H9 (cell line): ENCODE data around the gene GAB3. TPM values are rescaled to one million over a fixed set of nuclear protein-coding genes. Genes with fewer than 3 reads are reported as not detected.

Source experiments
- DNase-seq: peaks from one replicate; pipeline ENCODE4 v3.0.0-alpha.2; 2017
- H2AFZ ChIP-seq: one replicate; pipeline ENCODE4 v1.6.1; 2013; ENCODE audit warnings: mild to moderate bottlenecking, low read length, control low read depth, moderate library complexity
- H2AK5ac ChIP-seq: 2 replicates; pipeline ENCODE4 v1.6.1; 2013; ENCODE audit warnings: low read length, control low read depth, mixed read lengths; ENCODE audit not compliant: insufficient read length
- H2BK120ac ChIP-seq: one replicate; pipeline ENCODE4 v1.6.1; 2013; ENCODE audit warnings: low read depth, mild to moderate bottlenecking, low read length, control low read depth, inconsistent platforms; ENCODE audit not compliant: poor library complexity, severe bottlenecking
- H2BK12ac ChIP-seq: 2 replicates; pipeline ENCODE4 v1.6.1; 2013; ENCODE audit warnings: low read length, control low read depth, mixed read lengths, low read depth; ENCODE audit not compliant: insufficient read length
- H2BK15ac ChIP-seq: 2 replicates; pipeline ENCODE4 v1.6.1; 2013; ENCODE audit warnings: low read depth, low read length, control low read depth
- H2BK20ac ChIP-seq: one replicate; pipeline ENCODE4 v1.6.1; 2013; ENCODE audit warnings: low read depth, mild to moderate bottlenecking, low read length, control low read depth, inconsistent platforms; ENCODE audit not compliant: poor library complexity, severe bottlenecking
- H2BK5ac ChIP-seq: 2 replicates; pipeline ENCODE4 v1.6.1; 2013; ENCODE audit warnings: low read length, control low read depth, mixed read lengths; ENCODE audit not compliant: insufficient read length
- H3K14ac ChIP-seq: 2 replicates; pipeline ENCODE4 v1.6.1; 2013; ENCODE audit warnings: low read length, control low read depth; ENCODE audit not compliant: insufficient read depth
- H3K18ac ChIP-seq: 2 replicates; pipeline ENCODE4 v1.6.1; 2013; ENCODE audit warnings: low read depth, mild to moderate bottlenecking, mixed read lengths, low read length, control low read depth; ENCODE audit not compliant: insufficient read length
- H3K23ac ChIP-seq: 2 replicates; pipeline ENCODE4 v1.6.1; 2013; ENCODE audit warnings: low read length, control low read depth, mixed read lengths, low read depth; ENCODE audit not compliant: insufficient read length
- H3K23me2 ChIP-seq: 2 replicates; pipeline ENCODE4 v1.6.1; 2013; ENCODE audit warnings: low read depth, mild to moderate bottlenecking, mixed read lengths, low read length, control low read depth; ENCODE audit not compliant: insufficient read length, poor library complexity, severe bottlenecking
- H3K27ac ChIP-seq: 2 replicates; pipeline ENCODE4 v1.5.1; 2013; ENCODE audit warnings: low read length, control low read depth, mixed read lengths, low read depth; ENCODE audit not compliant: insufficient read length
- H3K27me3 ChIP-seq: 2 replicates; pipeline ENCODE4 v1.6.1; 2013; ENCODE audit warnings: low read length, control low read depth, inconsistent platforms; ENCODE audit not compliant: insufficient read depth
- H3K4ac ChIP-seq: 2 replicates; pipeline ENCODE4 v1.6.1; 2013; ENCODE audit warnings: low read depth, mild to moderate bottlenecking, control low read depth, inconsistent platforms, low read length, moderate library complexity
- H3K4me1 ChIP-seq: 2 replicates; pipeline ENCODE4 v1.6.1; 2013; ENCODE audit warnings: low read length, control low read depth, inconsistent platforms; ENCODE audit not compliant: insufficient read depth
- H3K4me2 ChIP-seq: 2 replicates; pipeline ENCODE4 v1.6.1; 2013; ENCODE audit warnings: low read length, control low read depth, mixed read lengths; ENCODE audit not compliant: insufficient read length, insufficient read depth
- H3K56ac ChIP-seq: 2 replicates; pipeline ENCODE4 v1.6.1; 2013; ENCODE audit warnings: low read depth, mild to moderate bottlenecking, mixed read lengths, low read length, control low read depth; ENCODE audit not compliant: insufficient read length
- H3K79me1 ChIP-seq: 2 replicates; pipeline ENCODE4 v1.6.1; 2013; ENCODE audit warnings: low read depth, mild to moderate bottlenecking, moderate library complexity, low read length, control low read depth, inconsistent platforms; ENCODE audit not compliant: insufficient read depth, poor library complexity, severe bottlenecking
- H3K79me2 ChIP-seq: 2 replicates; pipeline ENCODE4 v1.6.1; 2013; ENCODE audit warnings: low read length, control low read depth, inconsistent platforms; ENCODE audit not compliant: insufficient read depth
- H3K9ac ChIP-seq: 2 replicates; pipeline ENCODE4 v1.6.1; 2013; ENCODE audit warnings: low read length, control low read depth, mixed read lengths; ENCODE audit not compliant: insufficient read length; ENCODE audit errors: extremely low read depth
- H3K9me3 ChIP-seq: one replicate; pipeline ENCODE4 v1.6.1; 2013; ENCODE audit warnings: low read depth, low read length, inconsistent platforms; ENCODE audit not compliant: control insufficient read depth
- H3T11ph ChIP-seq: one replicate; pipeline ENCODE4 v1.6.1; 2013; ENCODE audit warnings: mild to moderate bottlenecking, low read length, control low read depth, inconsistent platforms
- H4K20me1 ChIP-seq: one replicate; pipeline ENCODE4 v1.6.1; 2013; ENCODE audit not compliant: control insufficient read depth, insufficient read length, insufficient read depth
- H4K5ac ChIP-seq: 2 replicates; pipeline ENCODE4 v1.6.1; 2013; ENCODE audit warnings: low read depth, mild to moderate bottlenecking, mixed read lengths, low read length, control low read depth; ENCODE audit not compliant: insufficient read length
- H4K8ac ChIP-seq: replicated peaks from 2 replicates; pipeline ENCODE4 v1.6.1; 2013; ENCODE audit warnings: low read length, control low read depth, mixed read lengths, low read depth; ENCODE audit not compliant: insufficient read length
- H4K91ac ChIP-seq: 2 replicates; pipeline ENCODE4 v1.6.1; 2013; ENCODE audit warnings: low read depth, mild to moderate bottlenecking, moderate library complexity, mixed read lengths, low read length, control low read depth; ENCODE audit not compliant: insufficient read length
- H3K27ac Mint-ChIP-seq, 3 experiments: 2 replicates in 2 of 3; 3 replicates in 1 of 3; pipeline ENCODE4 v1.8.0; 2020 to 2021; ENCODE audit warnings: mixed read lengths in 3 of 3, mild to moderate bottlenecking in 1 of 3, moderate library complexity in 1 of 3
- H3K27me3 Mint-ChIP-seq: 2 replicates; pipeline ENCODE4 v1.8.0; 2021; ENCODE audit warnings: low read depth, mild to moderate bottlenecking, moderate library complexity, mixed read lengths
- H3K36me3 Mint-ChIP-seq, 3 experiments: 2 replicates in 2 of 3; 3 replicates in 1 of 3; pipeline ENCODE4 v1.8.0; 2020 to 2021; ENCODE audit warnings: low read depth in 3 of 3, mixed read lengths in 3 of 3; ENCODE audit not compliant: insufficient read depth in 1 of 3
- H3K4me1 Mint-ChIP-seq, 2 experiments: 2 replicates each; pipeline ENCODE4 v1.8.0; 2020; ENCODE audit warnings: mixed read lengths in 2 of 2
- H3K4me3 Mint-ChIP-seq, 2 experiments: 2 replicates in 1 of 2; 3 replicates in 1 of 2; pipeline ENCODE4 v1.8.0; 2020 to 2021; ENCODE audit warnings: mild to moderate bottlenecking in 2 of 2, mixed read lengths in 2 of 2, moderate library complexity in 1 of 2
- H3K9me3 Mint-ChIP-seq, 2 experiments: 2 replicates in 1 of 2; 3 replicates in 1 of 2; pipeline ENCODE4 v1.8.0; 2020; ENCODE audit warnings: mild to moderate bottlenecking in 2 of 2, mixed read lengths in 2 of 2, moderate library complexity in 1 of 2
- WGBS: extraction: QIAGEN DNeasy Blood & Tissue Kit; methylation state at CpG from one replicate; pipeline ENCODE4 v1.1.7; 2013; ENCODE audit warnings: missing lambda C conversion rate, low lambda C conversion rate, mixed read lengths; ENCODE audit not compliant: insufficient read length; ENCODE audit errors: extremely low coverage; 5-methylcytosine and 5-hydroxymethylcytosine counted together
- total RNA-seq: library from RNA; stranded (reverse); gene quantifications from 2 replicates; pipeline ENCODE4 v1.2.1, GENCODE V29; 2021
- TF ChIP-seq, protein P1 (sequence below): fragments of 200-600 bp; sonication (generic); conservative IDR thresholded peaks from 3 replicates; pipeline ENCODE4 v1.8.0; 2021; ENCODE audit warnings: antibody characterized with exemption, mild to moderate bottlenecking

The GAB3 gene
- total RNA-seq, 1 experiment from 2014 or later = 0.46 TPM

DNA sequence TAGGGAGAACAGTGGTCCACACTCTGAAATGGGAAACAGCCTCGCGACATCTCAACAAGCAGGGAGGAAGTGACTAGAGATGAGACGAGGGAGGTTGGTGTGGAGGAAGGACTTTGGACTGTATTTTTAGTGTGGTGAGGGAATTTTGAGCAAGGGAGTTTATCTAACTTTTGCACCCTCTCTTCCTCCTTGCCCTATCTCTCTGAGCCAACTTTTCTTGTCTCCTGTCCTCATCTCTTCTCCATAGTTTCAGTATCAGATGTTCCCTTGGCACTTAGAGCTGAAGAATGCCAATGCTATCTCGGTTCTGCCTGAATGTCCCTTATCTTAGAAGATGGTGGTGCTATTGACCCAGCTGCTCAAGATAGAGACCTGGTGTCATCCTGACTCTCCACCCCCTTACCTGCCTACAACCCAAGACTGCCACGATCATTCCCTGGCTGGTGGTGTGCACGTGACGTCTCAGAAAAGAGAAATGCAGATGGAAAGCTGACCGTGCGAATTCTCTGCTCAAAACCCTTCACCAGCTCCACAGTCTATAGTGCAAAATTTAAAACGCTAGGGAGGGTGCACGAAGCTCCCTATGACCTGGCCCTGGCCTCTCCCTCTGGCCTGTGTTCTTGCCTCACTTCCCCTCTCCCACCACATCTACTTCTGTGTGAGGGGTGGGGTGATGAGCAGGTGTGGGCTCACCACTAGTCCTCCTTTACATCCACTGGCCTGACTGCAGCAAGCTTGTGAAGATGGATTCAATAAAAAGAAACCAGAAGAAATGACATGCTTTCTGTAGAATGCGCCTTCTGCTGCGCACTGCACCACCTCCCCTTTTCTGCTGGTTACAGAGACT is 33.5 kb upstream of the GAB3 start:
- H2BK5ac ChIP-seq = no peak overlapping the region
- H3K27me3 Mint-ChIP-seq = no peaks in the 10 kb centered on the region
- TF ChIP-seq, protein P1, sequence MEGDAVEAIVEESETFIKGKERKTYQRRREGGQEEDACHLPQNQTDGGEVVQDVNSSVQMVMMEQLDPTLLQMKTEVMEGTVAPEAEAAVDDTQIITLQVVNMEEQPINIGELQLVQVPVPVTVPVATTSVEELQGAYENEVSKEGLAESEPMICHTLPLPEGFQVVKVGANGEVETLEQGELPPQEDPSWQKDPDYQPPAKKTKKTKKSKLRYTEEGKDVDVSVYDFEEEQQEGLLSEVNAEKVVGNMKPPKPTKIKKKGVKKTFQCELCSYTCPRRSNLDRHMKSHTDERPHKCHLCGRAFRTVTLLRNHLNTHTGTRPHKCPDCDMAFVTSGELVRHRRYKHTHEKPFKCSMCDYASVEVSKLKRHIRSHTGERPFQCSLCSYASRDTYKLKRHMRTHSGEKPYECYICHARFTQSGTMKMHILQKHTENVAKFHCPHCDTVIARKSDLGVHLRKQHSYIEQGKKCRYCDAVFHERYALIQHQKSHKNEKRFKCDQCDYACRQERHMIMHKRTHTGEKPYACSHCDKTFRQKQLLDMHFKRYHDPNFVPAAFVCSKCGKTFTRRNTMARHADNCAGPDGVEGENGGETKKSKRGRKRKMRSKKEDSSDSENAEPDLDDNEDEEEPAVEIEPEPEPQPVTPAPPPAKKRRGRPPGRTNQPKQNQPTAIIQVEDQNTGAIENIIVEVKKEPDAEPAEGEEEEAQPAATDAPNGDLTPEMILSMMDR = no peak
- no peak overlapping the region for H3T11ph ChIP-seq
- DNase-seq = no peak
- peaks cover 5 to 48% (median 13%) of the 10 kb centered on the region in 3 experiments; a peak in 6 of 7 replicates for H3K36me3 Mint-ChIP-seq
- WGBS = no CpG with 5 or more reads among the region's 13 CpGs
- H2BK20ac ChIP-seq = no peak overlapping the region
- no peak overlapping the region for H4K8ac ChIP-seq
- no peak overlapping the region for H2BK120ac ChIP-seq
- no peak overlapping the region for H3K9ac ChIP-seq
- no peak overlapping the region for H3K4me2 ChIP-seq
- no peak overlapping the region for H2BK12ac ChIP-seq
- H2AFZ ChIP-seq = no peak overlapping the region
- no peak overlapping the region for H3K18ac ChIP-seq
- no peaks in the 10 kb centered on the region for H3K4me1 ChIP-seq
- peaks cover 43% of the 10 kb centered on the region for H3K9me3 ChIP-seq
- H3K4me3 Mint-ChIP-seq = no peak overlapping the region
- no peak overlapping the region for H3K27ac ChIP-seq
- no peak overlapping the region for H4K5ac ChIP-seq
- H4K91ac ChIP-seq = no peak overlapping the region
- no peak overlapping the region for H3K4ac ChIP-seq
- H4K20me1 ChIP-seq = no peaks in the 10 kb centered on the region
- no peak overlapping the region for H3K56ac ChIP-seq
- peaks cover 7% of the 10 kb centered on the region in 2 experiments; a peak in 2 of 4 replicates for H3K4me1 Mint-ChIP-seq
- H3K14ac ChIP-seq = no peak overlapping the region
- no peaks in the 10 kb centered on the region for H3K79me1 ChIP-seq
- no peak overlapping the region for H2AK5ac ChIP-seq
- H3K27ac Mint-ChIP-seq = peak overlapping the region in 1 of 3 experiments; percentile 60; a peak in 1 of 7 replicates
- H2BK15ac ChIP-seq = no peak overlapping the region
- H3K27me3 ChIP-seq = no peaks in the 10 kb centered on the region
- H3K23me2 ChIP-seq = no peaks in the 10 kb centered on the region
- peaks cover 71 to 78% of the 10 kb centered on the region in 2 experiments for H3K9me3 Mint-ChIP-seq
- H3K23ac ChIP-seq = no peak overlapping the region
- H3K79me2 ChIP-seq = no peaks in the 10 kb centered on the region
